Tibial artery (tissue), 4 donors: ENCODE data around the gene MAN2A1.

Source experiments
- DNase-seq, 2 donors: peaks; one replicate each; pipeline ENCODE4 v3.0.0-alpha.2; 2019
- H3K27ac ChIP-seq, 2 donors: fragments of 200-600 bp; sonication (generic) in 1 of 2; 1 replicate in 1 of 2; 2 replicates in 1 of 2; pipeline ENCODE4 v1.5.1; 2018 to 2019; ENCODE audit warnings: mild to moderate bottlenecking in 1 of 2
- H3K27me3 ChIP-seq, 2 donors: fragments of 200-600 bp; sonication (generic) in 1 of 2; one replicate each; pipeline versions ENCODE4 v1.5.1 to v1.6.0; 2016 to 2019
- H3K36me3 ChIP-seq, 3 donors: fragments of 200-600 bp; sonication (generic) in 2 of 3; one replicate each; pipeline ENCODE4 v1.5.1; 2016 to 2019; ENCODE audit warnings: mild to moderate bottlenecking in 2 of 3
- H3K4me1 ChIP-seq, 4 donors: fragments of 200-600 bp; sonication (generic) in 2 of 4; 1 replicate in 3 of 4; 2 replicates in 1 of 4; pipeline ENCODE4 v1.5.1; 2016 to 2019
- H3K4me3 ChIP-seq, 2 donors: fragments of 200-600 bp; sonication (generic) in 1 of 2; 1 replicate in 1 of 2; 2 replicates in 1 of 2; pipeline ENCODE4 v1.5.1; 2018 to 2019; ENCODE audit warnings: mild to moderate bottlenecking in 2 of 2
- H3K9me3 ChIP-seq, 3 donors: fragments of 200-600 bp; sonication (generic) in 1 of 3; one replicate each; pipeline ENCODE4 v1.5.1; 2016 to 2019
- intact Hi-C: fragments of 100-400 bp; cut with DNase I; formaldehyde crosslinking; loops from one replicate; pipeline ENCODE4 v1.15.0; 2023; ENCODE audit warnings: low total_unique reads
- TF ChIP-seq, protein P1 (sequence below), 2 experiments: fragments of 200-600 bp in 1 of 2; fragments of 450-650 bp in 1 of 2; IDR thresholded peaks; one replicate each; pipeline ENCODE4 v1.5.1; 2017 to 2019; ENCODE audit warnings: antibody characterized with exemption in 2 of 2, mild to moderate bottlenecking in 1 of 2, moderate library complexity in 1 of 2

The MAN2A1 gene

DNA sequence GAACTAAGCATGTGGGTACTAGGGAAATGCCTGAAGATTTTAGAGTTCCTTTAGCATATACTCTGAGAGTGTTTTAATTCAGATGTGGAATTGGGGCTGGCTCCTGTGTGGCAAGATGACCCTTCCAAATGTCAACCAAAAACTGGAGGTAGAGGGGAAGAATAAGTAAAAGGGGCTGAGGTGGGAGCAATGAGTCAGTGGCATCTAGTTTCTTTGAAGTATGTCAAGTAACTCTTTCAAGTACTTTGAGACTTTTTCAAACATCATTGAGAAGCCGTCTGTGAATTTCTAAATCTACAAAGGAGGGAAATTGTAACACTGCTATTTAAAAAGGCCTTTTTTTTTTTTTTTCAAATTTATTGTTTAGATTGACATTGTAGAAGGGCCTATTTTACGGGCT lies 184.4 kb downstream of the MAN2A1 start:
- H3K27me3 ChIP-seq, result no peaks in the 10 kb centered on the region
- no peaks in the 10 kb centered on the region for H3K4me1 ChIP-seq
- DNase-seq, result no peak
- intact Hi-C loops, result no loop called here
- no peaks in the 10 kb centered on the region for H3K9me3 ChIP-seq
- H3K4me3 ChIP-seq, result no peak overlapping the region
- no peak overlapping the region for H3K27ac ChIP-seq
- TF ChIP-seq, protein P1, sequence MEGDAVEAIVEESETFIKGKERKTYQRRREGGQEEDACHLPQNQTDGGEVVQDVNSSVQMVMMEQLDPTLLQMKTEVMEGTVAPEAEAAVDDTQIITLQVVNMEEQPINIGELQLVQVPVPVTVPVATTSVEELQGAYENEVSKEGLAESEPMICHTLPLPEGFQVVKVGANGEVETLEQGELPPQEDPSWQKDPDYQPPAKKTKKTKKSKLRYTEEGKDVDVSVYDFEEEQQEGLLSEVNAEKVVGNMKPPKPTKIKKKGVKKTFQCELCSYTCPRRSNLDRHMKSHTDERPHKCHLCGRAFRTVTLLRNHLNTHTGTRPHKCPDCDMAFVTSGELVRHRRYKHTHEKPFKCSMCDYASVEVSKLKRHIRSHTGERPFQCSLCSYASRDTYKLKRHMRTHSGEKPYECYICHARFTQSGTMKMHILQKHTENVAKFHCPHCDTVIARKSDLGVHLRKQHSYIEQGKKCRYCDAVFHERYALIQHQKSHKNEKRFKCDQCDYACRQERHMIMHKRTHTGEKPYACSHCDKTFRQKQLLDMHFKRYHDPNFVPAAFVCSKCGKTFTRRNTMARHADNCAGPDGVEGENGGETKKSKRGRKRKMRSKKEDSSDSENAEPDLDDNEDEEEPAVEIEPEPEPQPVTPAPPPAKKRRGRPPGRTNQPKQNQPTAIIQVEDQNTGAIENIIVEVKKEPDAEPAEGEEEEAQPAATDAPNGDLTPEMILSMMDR (IDR thresholded peaks at IDR 0.05), result no peak
- H3K36me3 ChIP-seq, result no peaks in the 10 kb centered on the region

DNA sequence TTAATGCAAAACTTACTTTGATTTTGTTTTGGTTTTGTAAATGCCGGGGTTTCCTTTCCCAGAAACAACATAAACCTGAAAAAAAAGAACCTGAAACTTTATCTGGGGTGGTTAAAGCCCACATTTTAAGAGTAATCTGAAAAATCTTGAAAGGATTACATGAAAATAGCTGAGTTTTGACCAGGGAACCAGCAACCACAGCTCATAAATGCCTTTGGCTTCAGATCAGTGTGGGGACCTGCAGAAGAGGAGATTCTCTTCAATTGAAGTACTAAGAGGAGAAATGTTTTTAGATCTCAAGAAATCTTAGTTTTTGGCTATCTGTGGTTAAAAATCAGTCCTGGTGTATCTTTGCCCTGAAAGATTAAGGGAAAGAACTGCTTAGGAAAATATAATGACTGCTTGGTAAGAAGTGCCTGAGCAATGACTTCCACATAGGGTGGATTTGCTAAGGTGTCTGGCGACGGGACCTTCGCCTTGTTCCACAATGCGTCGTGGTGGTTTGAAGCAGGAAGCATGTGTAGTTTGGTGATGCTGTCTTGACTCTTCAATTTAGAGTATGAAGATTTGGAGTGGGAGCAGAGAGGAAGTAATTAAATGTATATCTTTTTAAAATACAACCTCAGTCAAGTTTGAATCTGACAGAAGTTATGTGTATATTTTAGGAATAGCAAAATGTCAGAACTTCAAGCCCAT lies 186.5 kb downstream of the MAN2A1 start:
- TF ChIP-seq, protein P1 (IDR thresholded peaks at IDR 0.05), result no peak

DNA sequence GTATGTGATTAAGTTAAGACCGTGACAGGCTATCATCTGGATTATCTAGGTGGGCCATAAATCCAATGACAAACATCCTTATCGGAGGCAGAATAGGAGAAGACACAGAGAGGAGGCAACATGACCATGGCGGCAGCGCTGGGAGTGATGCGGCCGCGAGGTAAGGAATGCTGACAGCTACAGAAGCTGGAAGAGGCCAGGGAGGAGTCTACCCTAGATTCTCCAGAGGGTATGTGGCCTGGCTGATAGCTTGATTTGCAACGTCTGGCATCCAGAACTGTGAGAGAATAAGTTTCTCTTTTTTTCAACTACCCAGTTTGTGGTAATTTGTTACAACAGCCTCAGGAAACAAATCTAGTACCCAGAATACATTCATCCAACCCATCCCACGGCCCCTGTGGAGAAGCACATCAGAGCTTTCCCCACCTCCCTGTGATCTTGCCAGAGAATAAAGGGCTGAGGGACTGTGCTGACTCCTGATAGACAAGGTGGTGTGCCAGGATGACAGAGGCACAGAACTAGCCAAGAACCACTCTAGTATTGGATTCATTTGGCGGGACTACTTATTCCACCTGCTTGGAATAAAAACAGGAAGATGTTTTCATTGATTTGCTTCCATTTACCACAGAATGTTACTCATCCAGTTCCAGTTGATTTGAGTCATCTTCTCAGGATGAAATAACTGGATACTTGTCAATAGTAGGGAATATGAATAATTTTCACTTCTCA lies 187.4 kb downstream of the MAN2A1 start:
- Histone ChIP-seq H3K9me3 (no peaks in the 10 kb centered on the region), H3K27me3 (no peaks in the 10 kb centered on the region), H3K4me1 (no peaks in the 10 kb centered on the region), H3K36me3 (no peaks in the 10 kb centered on the region), H3K27ac (no peak overlapping the region), H3K4me3 (no peak overlapping the region)
- TF ChIP-seq, protein P1 (IDR thresholded peaks at IDR 0.05), result no peak
- intact Hi-C loops, result no loop called here
- no peak for DNase-seq

More for the DNA sequence above, 186.5 kb downstream of the MAN2A1 start:
- no peaks in the 10 kb centered on the region for H3K4me1 ChIP-seq
- no peak for DNase-seq
- no peaks in the 10 kb centered on the region for H3K9me3 ChIP-seq
- H3K4me3 ChIP-seq, result no peak overlapping the region
- intact Hi-C loops, result no loop called here
- H3K27me3 ChIP-seq, result no peaks in the 10 kb centered on the region
- H3K36me3 ChIP-seq, result no peaks in the 10 kb centered on the region
- no peak overlapping the region for H3K27ac ChIP-seq

DNA sequence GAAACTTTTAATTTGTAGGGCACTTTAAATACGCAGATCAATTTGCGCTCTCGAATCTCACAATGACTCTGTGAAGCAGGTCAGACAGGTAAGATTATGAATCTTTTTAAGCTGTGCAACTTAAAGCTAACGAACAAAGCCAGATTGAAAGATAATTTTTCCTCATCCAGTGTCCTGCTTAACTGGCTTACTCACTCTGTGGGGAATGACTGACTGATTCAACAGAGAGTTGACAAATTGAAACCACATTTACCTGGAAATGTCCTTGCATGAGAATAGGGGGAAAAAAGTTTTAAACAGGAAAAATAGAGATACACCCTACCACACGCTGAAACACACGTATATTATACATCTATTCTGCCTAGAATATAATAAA lies 187.9 kb downstream of the MAN2A1 start:
- intact Hi-C loops, result no loop called here
- TF ChIP-seq, protein P1 (IDR thresholded peaks at IDR 0.05), result no peak
- DNase-seq, result no peak

DNA sequence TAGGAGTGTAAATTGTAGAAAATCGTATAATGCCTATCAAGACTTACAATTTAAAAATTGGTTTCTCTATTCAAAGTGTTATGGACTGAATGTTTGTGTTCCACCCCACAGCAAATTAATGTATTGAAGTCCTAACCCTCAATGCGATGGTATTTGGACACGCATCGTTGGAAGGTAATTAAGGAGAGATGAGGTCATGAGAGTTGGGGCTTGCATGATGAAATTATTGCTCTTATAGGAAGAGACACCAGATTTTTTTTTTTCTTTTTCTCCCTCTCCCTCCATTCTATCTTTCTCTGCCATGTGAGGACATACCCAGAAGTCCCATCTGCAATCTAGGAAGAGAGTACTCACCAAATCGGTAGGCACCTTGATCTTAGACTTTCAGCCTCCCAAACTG lies 189.2 kb downstream of the MAN2A1 start:
- no peak for DNase-seq
- no peaks in the 10 kb centered on the region for H3K9me3 ChIP-seq
- TF ChIP-seq, protein P1 (IDR thresholded peaks at IDR 0.05), result no peak
- no peaks in the 10 kb centered on the region for H3K36me3 ChIP-seq
- intact Hi-C loops, result no loop called here
- no peaks in the 10 kb centered on the region for H3K27me3 ChIP-seq
- H3K4me3 ChIP-seq, result no peak overlapping the region
- H3K4me1 ChIP-seq, result no peaks in the 10 kb centered on the region
- H3K27ac ChIP-seq, result no peak overlapping the region

More for the DNA sequence above, 187.9 kb downstream of the MAN2A1 start:
- Histone ChIP-seq H3K4me1 (no peaks in the 10 kb centered on the region), H3K9me3 (no peaks in the 10 kb centered on the region), H3K4me3 (no peak overlapping the region), H3K27ac (no peak overlapping the region), H3K27me3 (no peaks in the 10 kb centered on the region), H3K36me3 (no peaks in the 10 kb centered on the region)
